Ishikawa (cell line): ENCODE measurements around the gene TRAK1.

ENCODE experiments used
- CEBPB ChIP-seq: IDR thresholded peaks from 2 replicates; pipeline ENCODE4 v1.6.1; 2012
- CREB1 ChIP-seq: IDR thresholded peaks from 2 replicates; pipeline ENCODE4 v1.6.1; 2012; ENCODE audit warnings: low read depth
- EGR1 ChIP-seq: IDR thresholded peaks from 2 replicates; pipeline ENCODE4 v1.6.1; 2012
- EP300 ChIP-seq: IDR thresholded peaks from 2 replicates; pipeline ENCODE4 v1.6.1; 2012; ENCODE audit warnings: borderline replicate concordance
- NFIC ChIP-seq: IDR thresholded peaks from 2 replicates; pipeline ENCODE4 v1.6.1; 2012
- RAD21 ChIP-seq: IDR thresholded peaks from 2 replicates; pipeline ENCODE4 v1.6.1; 2012; ENCODE audit warnings: low read depth
- TAF1 ChIP-seq: IDR thresholded peaks from 2 replicates; pipeline ENCODE4 v1.6.1; 2012; ENCODE audit warnings: low read depth, mild to moderate bottlenecking
- TCF12 ChIP-seq: IDR thresholded peaks from 2 replicates; pipeline ENCODE4 v1.6.1; 2012; ENCODE audit warnings: low read depth
- ZBTB7A ChIP-seq: IDR thresholded peaks from 2 replicates; pipeline ENCODE4 v1.6.1; 2012; ENCODE audit warnings: low read depth
- TF ChIP-seq, protein P1 (sequence below): IDR thresholded peaks from 2 replicates; pipeline ENCODE4 v1.6.1; 2012; ENCODE audit warnings: low read depth, mild to moderate bottlenecking
- TF ChIP-seq, protein P2 (sequence below): IDR thresholded peaks from 2 replicates; pipeline ENCODE4 v1.6.1; 2012
- TF ChIP-seq, protein P3 (sequence below): IDR thresholded peaks from 2 replicates; pipeline ENCODE4 v1.6.1; 2012

DNA sequence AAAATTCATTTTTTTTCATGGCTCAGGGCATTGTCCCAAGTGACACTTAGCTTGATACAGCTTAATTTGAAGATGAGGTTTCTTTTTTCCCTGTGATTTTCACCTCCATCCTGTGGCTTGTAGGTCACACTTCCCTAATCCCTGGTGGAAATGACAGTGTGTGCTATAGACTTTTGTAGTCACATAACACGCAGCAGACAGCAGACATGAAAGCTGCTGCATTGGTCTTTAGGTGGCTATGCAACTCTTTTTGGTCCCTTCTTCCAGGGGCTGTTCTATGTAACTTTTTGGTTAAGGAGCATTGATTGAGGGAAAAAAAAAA lies 38.8 kb downstream of the TRAK1 start:
- TF ChIP-seq, protein P1, sequence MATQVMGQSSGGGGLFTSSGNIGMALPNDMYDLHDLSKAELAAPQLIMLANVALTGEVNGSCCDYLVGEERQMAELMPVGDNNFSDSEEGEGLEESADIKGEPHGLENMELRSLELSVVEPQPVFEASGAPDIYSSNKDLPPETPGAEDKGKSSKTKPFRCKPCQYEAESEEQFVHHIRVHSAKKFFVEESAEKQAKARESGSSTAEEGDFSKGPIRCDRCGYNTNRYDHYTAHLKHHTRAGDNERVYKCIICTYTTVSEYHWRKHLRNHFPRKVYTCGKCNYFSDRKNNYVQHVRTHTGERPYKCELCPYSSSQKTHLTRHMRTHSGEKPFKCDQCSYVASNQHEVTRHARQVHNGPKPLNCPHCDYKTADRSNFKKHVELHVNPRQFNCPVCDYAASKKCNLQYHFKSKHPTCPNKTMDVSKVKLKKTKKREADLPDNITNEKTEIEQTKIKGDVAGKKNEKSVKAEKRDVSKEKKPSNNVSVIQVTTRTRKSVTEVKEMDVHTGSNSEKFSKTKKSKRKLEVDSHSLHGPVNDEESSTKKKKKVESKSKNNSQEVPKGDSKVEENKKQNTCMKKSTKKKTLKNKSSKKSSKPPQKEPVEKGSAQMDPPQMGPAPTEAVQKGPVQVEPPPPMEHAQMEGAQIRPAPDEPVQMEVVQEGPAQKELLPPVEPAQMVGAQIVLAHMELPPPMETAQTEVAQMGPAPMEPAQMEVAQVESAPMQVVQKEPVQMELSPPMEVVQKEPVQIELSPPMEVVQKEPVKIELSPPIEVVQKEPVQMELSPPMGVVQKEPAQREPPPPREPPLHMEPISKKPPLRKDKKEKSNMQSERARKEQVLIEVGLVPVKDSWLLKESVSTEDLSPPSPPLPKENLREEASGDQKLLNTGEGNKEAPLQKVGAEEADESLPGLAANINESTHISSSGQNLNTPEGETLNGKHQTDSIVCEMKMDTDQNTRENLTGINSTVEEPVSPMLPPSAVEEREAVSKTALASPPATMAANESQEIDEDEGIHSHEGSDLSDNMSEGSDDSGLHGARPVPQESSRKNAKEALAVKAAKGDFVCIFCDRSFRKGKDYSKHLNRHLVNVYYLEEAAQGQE, result no peak
- TF ChIP-seq, protein P2, sequence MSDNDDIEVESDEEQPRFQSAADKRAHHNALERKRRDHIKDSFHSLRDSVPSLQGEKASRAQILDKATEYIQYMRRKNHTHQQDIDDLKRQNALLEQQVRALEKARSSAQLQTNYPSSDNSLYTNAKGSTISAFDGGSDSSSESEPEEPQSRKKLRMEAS, result no peak
- TF ChIP-seq TAF1 (no peak), CREB1 (no peak), CEBPB (no peak), RAD21 (no peak), ZBTB7A (no peak), EP300 (no peak), EGR1 (no peak), TCF12 (no peak), NFIC (no peak)
- TF ChIP-seq, protein P3, sequence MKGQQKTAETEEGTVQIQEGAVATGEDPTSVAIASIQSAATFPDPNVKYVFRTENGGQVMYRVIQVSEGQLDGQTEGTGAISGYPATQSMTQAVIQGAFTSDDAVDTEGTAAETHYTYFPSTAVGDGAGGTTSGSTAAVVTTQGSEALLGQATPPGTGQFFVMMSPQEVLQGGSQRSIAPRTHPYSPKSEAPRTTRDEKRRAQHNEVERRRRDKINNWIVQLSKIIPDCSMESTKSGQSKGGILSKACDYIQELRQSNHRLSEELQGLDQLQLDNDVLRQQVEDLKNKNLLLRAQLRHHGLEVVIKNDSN, result no peak
